Ascending aorta (tissue), 2 donors: Measurements from ENCODE around the gene PHOSPHO2. TPM values are rescaled to one million over a fixed set of nuclear protein-coding genes. Genes with fewer than 3 reads are reported as not detected.

Experiments
- DNase-seq, 2 donors: peaks; one replicate each; pipeline ENCODE4 v3.0.0-alpha.2; 2019; ENCODE audit warnings: low spot score in 2 of 2
- H3K27ac ChIP-seq, 2 donors: fragments of 200-600 bp; sonication (generic); one replicate each; pipeline ENCODE4 v1.5.1; 2016 to 2017; ENCODE audit warnings: mild to moderate bottlenecking in 1 of 2
- H3K27me3 ChIP-seq: fragments of 200-600 bp; sonication (generic); one replicate; pipeline ENCODE4 v1.5.1; 2017
- H3K36me3 ChIP-seq, 2 donors: fragments of 200-600 bp; sonication (generic); one replicate each; pipeline ENCODE4 v1.5.1; 2016
- H3K4me1 ChIP-seq, 2 donors: fragments of 200-600 bp; sonication (generic); one replicate each; pipeline ENCODE4 v1.5.1; 2016 to 2017; ENCODE audit warnings: mild to moderate bottlenecking in 1 of 2
- H3K4me3 ChIP-seq, 2 donors: fragments of 200-600 bp; sonication (generic); one replicate each; pipeline ENCODE4 v1.5.1; 2016 to 2017; ENCODE audit warnings: mild to moderate bottlenecking in 1 of 2
- H3K9me3 ChIP-seq, 2 donors: fragments of 200-600 bp; sonication (generic); one replicate each; pipeline ENCODE4 v1.5.1; 2016
- CTCF ChIP-seq, 3 experiments: fragments of 200-600 bp in 2 of 3; fragments of 450-650 bp in 1 of 3; sonication (generic) in 2 of 3; IDR thresholded peaks; one replicate each; pipeline ENCODE4 v1.5.1; 2016 to 2019; ENCODE audit warnings: antibody characterized with exemption in 3 of 3, mild to moderate bottlenecking in 1 of 3, moderate library complexity in 1 of 3
- intact Hi-C: fragments of 100-400 bp; cut with DNase I; formaldehyde crosslinking; loops from one replicate; pipeline ENCODE4 v1.15.1; 2023
- total RNA-seq: library from RNA; depleted of rRNA; stranded (reverse); fragments of >200 nt; gene quantifications from one replicate; pipeline ENCODE4 v1.1.0, GENCODE V29; 2016

PHOSPHO2 gene
- total RNA-seq, 1 donor from 2014 or later: not detected

DNA sequence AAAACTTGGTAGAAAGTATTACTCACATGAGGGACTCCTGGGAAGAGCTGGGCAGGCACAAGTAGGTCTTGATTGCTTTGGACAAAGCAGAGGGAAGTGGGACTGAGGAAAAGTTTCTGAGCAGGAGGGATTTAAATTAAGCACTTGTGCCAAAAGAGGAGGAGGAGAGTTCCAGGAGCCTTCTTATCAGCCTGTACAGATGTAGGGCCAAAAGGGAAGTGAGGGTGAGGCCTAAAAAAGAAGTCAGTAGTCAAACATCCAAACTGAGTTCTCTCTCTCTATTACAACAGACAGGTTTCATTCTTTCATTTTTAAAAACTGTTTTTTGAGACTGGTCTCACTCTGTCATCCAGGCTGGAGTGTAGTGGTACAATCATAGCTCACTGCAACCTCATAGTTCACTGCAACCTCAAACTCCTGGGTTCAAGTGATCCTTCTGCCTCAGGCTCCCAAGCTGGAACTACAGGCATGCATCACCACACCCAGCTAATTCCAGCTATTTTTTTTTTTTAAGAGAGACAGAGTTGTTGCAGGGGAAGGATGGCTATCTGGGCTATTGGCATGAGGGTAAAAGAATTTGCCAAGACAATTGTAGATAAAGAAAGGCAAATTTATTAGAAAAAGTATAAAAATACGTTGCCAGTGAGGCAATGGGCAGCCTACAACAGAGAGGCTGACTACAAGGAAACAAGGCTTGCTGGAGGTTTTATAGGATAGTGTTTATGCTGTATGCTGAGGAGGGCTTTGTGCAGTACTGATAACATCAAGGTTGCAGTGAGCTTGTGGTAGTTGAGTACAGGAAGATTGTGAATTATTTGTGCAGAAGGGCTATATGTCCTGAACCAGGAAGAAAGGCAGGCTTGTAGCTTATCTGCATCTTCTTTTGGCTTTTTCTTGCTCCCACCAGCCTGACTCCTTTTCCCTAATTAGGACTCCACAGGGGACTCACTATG lies 29.0 kb upstream of the PHOSPHO2 start:
- no peak for DNase-seq
- TF ChIP-seq CTCF (IDR thresholded peaks at IDR 0.05): no peak

GRCh38 chr2:169667583-169667982 lies 26.7 kb upstream of the PHOSPHO2 start:
- H3K4me3 ChIP-seq: no peak overlapping the region
- TF ChIP-seq CTCF (IDR thresholded peaks at IDR 0.05): no peak
- no peaks in the 10 kb centered on the region for H3K27me3 ChIP-seq
- no peak overlapping the region for H3K27ac ChIP-seq
- no peaks in the 10 kb centered on the region for H3K4me1 ChIP-seq
- intact Hi-C loops: no loop called here
- H3K9me3 ChIP-seq: no peaks in the 10 kb centered on the region
- DNase-seq: no peak
- no peaks in the 10 kb centered on the region for H3K36me3 ChIP-seq

More for the DNA sequence above, 29.0 kb upstream of the PHOSPHO2 start:
- H3K27me3 ChIP-seq: no peaks in the 10 kb centered on the region
- no peaks in the 10 kb centered on the region for H3K4me1 ChIP-seq
- H3K4me3 ChIP-seq: no peak overlapping the region
- intact Hi-C loops: no loop called here
- H3K27ac ChIP-seq: no peak overlapping the region
- no peaks in the 10 kb centered on the region for H3K9me3 ChIP-seq
- H3K36me3 ChIP-seq: no peaks in the 10 kb centered on the region

DNA sequence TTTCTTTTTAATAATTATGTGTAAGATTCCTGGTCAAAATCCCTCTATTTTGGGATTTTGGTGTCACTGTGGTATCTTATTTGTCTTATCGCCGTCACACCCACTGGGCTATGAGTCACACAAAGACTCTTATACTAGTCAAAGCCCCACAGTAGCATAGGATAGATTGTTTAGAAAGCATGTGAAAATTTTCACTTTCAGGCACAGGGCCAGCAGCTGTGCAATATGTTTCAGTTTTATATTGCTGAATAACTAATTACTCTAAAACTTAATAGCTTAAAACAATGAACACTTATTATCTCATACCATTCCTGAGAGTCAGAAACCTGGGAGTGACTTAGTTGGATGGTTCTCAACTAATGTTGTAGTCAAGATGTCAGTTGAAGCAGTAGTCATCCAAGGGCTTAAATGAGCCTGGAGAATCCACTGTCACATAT lies 24.0 kb upstream of the PHOSPHO2 start:
- Histone ChIP-seq H3K9me3 (no peaks in the 10 kb centered on the region), H3K36me3 (no peaks in the 10 kb centered on the region), H3K4me1 (no peaks in the 10 kb centered on the region), H3K27me3 (no peaks in the 10 kb centered on the region), H3K27ac (no peak overlapping the region), H3K4me3 (no peak overlapping the region)
- TF ChIP-seq CTCF (IDR thresholded peaks at IDR 0.05): no peak
- intact Hi-C loops: no loop called here
- no peak for DNase-seq

DNA sequence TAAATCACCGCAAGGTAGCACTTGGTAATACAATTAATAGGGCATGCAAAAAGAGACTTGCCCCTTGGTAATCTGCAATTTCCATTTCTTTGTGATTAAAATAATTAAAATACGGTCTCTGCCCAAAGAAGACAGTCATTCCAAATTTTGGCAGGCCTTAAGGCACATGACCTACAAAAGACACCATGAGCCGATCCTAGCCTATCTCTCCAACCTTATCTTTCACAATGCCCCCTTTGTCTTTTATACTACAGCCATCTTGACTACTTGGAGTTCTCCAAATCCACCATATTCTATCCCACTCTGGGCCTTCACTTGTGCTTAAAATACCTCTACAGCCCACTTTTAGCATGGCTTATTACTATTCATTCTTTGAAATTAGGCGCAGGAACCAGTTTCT lies 23.3 kb upstream of the PHOSPHO2 start:
- H3K9me3 ChIP-seq: no peaks in the 10 kb centered on the region
- intact Hi-C loops: no loop called here
- H3K27me3 ChIP-seq: no peaks in the 10 kb centered on the region
- H3K36me3 ChIP-seq: no peaks in the 10 kb centered on the region
- H3K4me3 ChIP-seq: no peak overlapping the region
- no peak for TF ChIP-seq CTCF (IDR thresholded peaks at IDR 0.05)
- no peaks in the 10 kb centered on the region for H3K4me1 ChIP-seq
- no peak overlapping the region for H3K27ac ChIP-seq
- no peak for DNase-seq

DNA sequence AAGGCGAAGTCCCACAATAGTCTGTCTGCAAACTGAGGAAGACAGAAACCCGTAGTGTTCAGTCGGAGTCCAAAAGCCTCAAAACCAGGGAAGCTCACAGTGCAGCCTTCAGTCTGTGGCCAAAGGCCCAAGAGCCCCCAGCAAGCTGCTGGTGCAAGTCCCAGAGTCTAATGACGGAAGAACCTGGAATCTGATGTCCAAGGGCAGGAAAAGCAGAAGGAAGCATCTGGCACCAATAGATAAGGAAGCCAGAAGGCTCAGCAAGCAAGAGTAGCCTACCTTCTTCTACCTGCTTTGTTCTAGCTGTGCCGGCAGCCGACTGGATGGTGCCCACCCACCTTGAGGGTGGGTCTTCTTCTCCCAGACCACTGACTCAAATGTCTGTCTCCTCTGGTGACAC lies 21.9 kb upstream of the PHOSPHO2 start:
- H3K4me3 ChIP-seq: no peak overlapping the region
- intact Hi-C loops: no loop called here
- H3K27ac ChIP-seq: no peak overlapping the region
- H3K27me3 ChIP-seq: no peaks in the 10 kb centered on the region
- no peaks in the 10 kb centered on the region for H3K4me1 ChIP-seq
- H3K9me3 ChIP-seq: no peaks in the 10 kb centered on the region
- no peaks in the 10 kb centered on the region for H3K36me3 ChIP-seq
- no peak for TF ChIP-seq CTCF (IDR thresholded peaks at IDR 0.05)
- no peak for DNase-seq
